Smooth muscle cell (in vitro differentiated cells): ENCODE data around the gene SLC26A9. TPM values are rescaled to one million over a fixed set of nuclear protein-coding genes. Genes with fewer than 3 reads are reported as not detected.

ENCODE experiments used
- DNase-seq: peaks from one replicate; lab custom pipeline; 2025; ENCODE audit not compliant: unreplicated experiment; lab: John Stamatoyannopoulos, UW
- H2AFZ ChIP-seq: fragments of 200-600 bp; sonication (generic); 2 replicates; pipeline ENCODE4 v1.6.0; 2016; ENCODE audit warnings: antibody characterized with exemption, low read depth, mild to moderate bottlenecking
- H3F3A ChIP-seq: fragments of 200-600 bp; sonication (generic); 2 replicates; pipeline ENCODE4 v1.6.0; 2017; ENCODE audit warnings: antibody characterized with exemption, low read depth
- H3K27ac ChIP-seq: fragments of 200-600 bp; sonication (generic); 2 replicates; pipeline ENCODE4 v1.5.1; 2016; ENCODE audit warnings: low read depth, mild to moderate bottlenecking
- H3K27me3 ChIP-seq: fragments of 200-600 bp; sonication (generic); 2 replicates; pipeline ENCODE4 v1.6.1; 2016; ENCODE audit warnings: low read depth, mild to moderate bottlenecking
- H3K36me3 ChIP-seq: fragments of 200-600 bp; sonication (generic); 2 replicates; pipeline ENCODE4 v1.5.1; 2016; ENCODE audit warnings: low read depth
- H3K4me1 ChIP-seq: fragments of 200-600 bp; sonication (generic); 2 replicates; pipeline ENCODE4 v1.5.1; 2016; ENCODE audit warnings: low read depth
- H3K4me2 ChIP-seq: fragments of 200-600 bp; sonication (generic); 2 replicates; pipeline ENCODE4 v1.6.0; 2016; ENCODE audit warnings: mild to moderate bottlenecking
- H3K4me3 ChIP-seq: fragments of 200-600 bp; sonication (generic); 2 replicates; pipeline ENCODE4 v1.5.1; 2016; ENCODE audit warnings: mild to moderate bottlenecking
- H3K79me2 ChIP-seq: fragments of 200-600 bp; sonication (generic); 2 replicates; pipeline ENCODE4 v1.6.0; 2016; ENCODE audit warnings: low read depth, mild to moderate bottlenecking
- H3K9ac ChIP-seq: fragments of 200-600 bp; sonication (generic); 2 replicates; pipeline ENCODE4 v1.6.0; 2016; ENCODE audit warnings: low read depth
- H3K9me3 ChIP-seq: fragments of 200-600 bp; sonication (generic); replicated peaks from 2 replicates; pipeline ENCODE4 v1.5.1; 2016; ENCODE audit warnings: low read depth
- H4K20me1 ChIP-seq: fragments of 200-600 bp; sonication (generic); 2 replicates; pipeline ENCODE4 v1.6.0; 2016; ENCODE audit warnings: low read depth
- CTCF ChIP-seq: fragments of 200-600 bp; sonication (generic); IDR thresholded peaks from 2 replicates; pipeline ENCODE4 v1.5.1; 2017; ENCODE audit warnings: borderline replicate concordance, mild to moderate bottlenecking, antibody characterized with exemption; ENCODE audit not compliant: insufficient read depth, poor library complexity, severe bottlenecking
- WGBS: methylation state at CpG from one replicate; pipeline ENCODE4 v1.1.7; 2016; ENCODE audit warnings: low lambda C conversion rate; 5-methylcytosine and 5-hydroxymethylcytosine counted together
- polyA plus RNA-seq: library from polyadenylated mRNA; unstranded; fragments of >200 nt; fragmentation: Nextera tagmentation; extraction: Ambion mirVana; gene quantifications from 2 replicates; pipeline ENCODE4 v1.2.1, GENCODE V29; 2016
- total RNA-seq: library from RNA; depleted of rRNA; stranded (reverse); fragments of >200 nt; gene quantifications from 2 replicates; pipeline ENCODE4 v1.2.3, GENCODE V29; 2014

Gene SLC26A9
- total and polyA plus RNA-seq, 2 experiments from 2014 or later = not detected

GRCh38 chr1:205918955-205919746 is 24.1 kb downstream of the SLC26A9 start:
- H3K9me3 ChIP-seq = no peaks in the 10 kb centered on the region
- H3K27ac ChIP-seq = no peak overlapping the region
- H2AFZ ChIP-seq = no peak overlapping the region
- no peaks in the 10 kb centered on the region for H3K27me3 ChIP-seq
- peak; percentile 90 for TF ChIP-seq CTCF
- no peaks in the 10 kb centered on the region for H3F3A ChIP-seq
- no peak overlapping the region for H3K9ac ChIP-seq
- 51% methylated on average over 8 of the region's 8 CpGs for WGBS
- H3K36me3 ChIP-seq = no peaks in the 10 kb centered on the region
- H3K79me2 ChIP-seq = no peaks in the 10 kb centered on the region
- H4K20me1 ChIP-seq = no peaks in the 10 kb centered on the region
- no peak overlapping the region for H3K4me2 ChIP-seq
- no peaks in the 10 kb centered on the region for H3K4me1 ChIP-seq
- peak; percentile 27 for DNase-seq
- H3K4me3 ChIP-seq = no peak overlapping the region

GRCh38 chr1:205917466-205918238 is 25.6 kb downstream of the SLC26A9 start:
- H3F3A ChIP-seq = no peaks in the 10 kb centered on the region
- DNase-seq = no peak
- no peak overlapping the region for H3K4me3 ChIP-seq
- H3K4me2 ChIP-seq = no peak overlapping the region
- no peak overlapping the region for H3K27ac ChIP-seq
- H3K36me3 ChIP-seq = no peaks in the 10 kb centered on the region
- WGBS = 85% methylated on average over 8 of the region's 8 CpGs
- H3K4me1 ChIP-seq = no peaks in the 10 kb centered on the region
- H4K20me1 ChIP-seq = no peaks in the 10 kb centered on the region
- H3K9me3 ChIP-seq = no peaks in the 10 kb centered on the region
- H3K9ac ChIP-seq = no peak overlapping the region
- no peak overlapping the region for H2AFZ ChIP-seq
- no peaks in the 10 kb centered on the region for H3K79me2 ChIP-seq
- no peaks in the 10 kb centered on the region for H3K27me3 ChIP-seq
- TF ChIP-seq CTCF = no peak

- H3K36me3 ChIP-seq = no peaks in the 10 kb centered on the region
- H3K4me2 ChIP-seq = no peak overlapping the region
- 58% methylated on average over 7 of the region's 7 CpGs for WGBS
- no peak overlapping the region for H3K4me3 ChIP-seq
- no peak for DNase-seq
- H2AFZ ChIP-seq = no peak overlapping the region
- H3K4me1 ChIP-seq = no peaks in the 10 kb centered on the region
- no peak overlapping the region for H3K27ac ChIP-seq
- no peak for TF ChIP-seq CTCF
- no peaks in the 10 kb centered on the region for H4K20me1 ChIP-seq
- no peak overlapping the region for H3K9ac ChIP-seq
- peaks cover 3% of the 10 kb centered on the region for H3K27me3 ChIP-seq
- no peaks in the 10 kb centered on the region for H3K79me2 ChIP-seq
- no peaks in the 10 kb centered on the region for H3K9me3 ChIP-seq
- no peaks in the 10 kb centered on the region for H3F3A ChIP-seq
Measured at GRCh38 chr1:205916541-205916940, 26.7 kb downstream of the SLC26A9 start.
